Measurements from ENCODE around the gene HOXA9.
A peak's percentile ranks its signal among the peaks of the same experiment; 100 is the strongest.

Gene HOXA9

DNA sequence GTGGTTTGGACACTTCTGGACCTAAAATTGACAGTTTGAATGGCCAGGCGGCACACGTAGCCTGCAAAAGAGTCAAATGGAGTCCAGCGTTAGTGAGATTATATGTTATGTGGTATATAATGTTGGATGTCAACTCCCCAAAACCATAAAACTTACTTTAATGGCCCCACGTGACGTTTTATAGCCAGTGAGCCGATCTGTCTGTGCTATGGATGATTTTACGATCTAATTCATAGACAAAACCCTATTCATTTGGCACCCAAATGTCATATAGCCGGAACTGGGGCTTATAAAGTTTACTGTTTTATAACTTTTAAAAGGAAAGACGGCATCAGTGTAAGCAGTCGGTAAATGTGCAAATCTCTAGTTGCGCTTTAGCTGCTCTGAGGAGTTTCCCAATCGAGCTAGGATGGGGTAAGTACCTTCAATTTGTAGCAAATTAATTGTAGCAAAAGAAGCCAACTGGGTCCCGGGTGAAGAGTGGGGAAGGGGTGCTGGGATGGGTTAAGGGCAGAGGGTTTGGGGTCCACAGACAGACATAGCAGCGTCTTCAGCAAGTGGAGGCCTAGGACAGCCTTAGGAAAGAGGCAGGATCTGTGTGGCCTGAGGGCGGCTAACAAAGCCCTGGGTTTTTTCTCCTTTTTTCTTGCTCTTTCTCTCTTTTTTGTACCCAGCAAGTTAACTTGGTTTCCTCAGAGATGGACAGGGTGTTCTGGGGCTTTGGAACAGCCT is 25.0 kb downstream of the HOXA9 start:
- no peak for DNase-seq (ENCODE audit: low read depth)
- H3K4me3 ChIP-seq (ENCODE audit: control insufficient read depth, low read depth, low read length), result peak overlapping the region; percentile 4
- TF ChIP-seq, protein P1, sequence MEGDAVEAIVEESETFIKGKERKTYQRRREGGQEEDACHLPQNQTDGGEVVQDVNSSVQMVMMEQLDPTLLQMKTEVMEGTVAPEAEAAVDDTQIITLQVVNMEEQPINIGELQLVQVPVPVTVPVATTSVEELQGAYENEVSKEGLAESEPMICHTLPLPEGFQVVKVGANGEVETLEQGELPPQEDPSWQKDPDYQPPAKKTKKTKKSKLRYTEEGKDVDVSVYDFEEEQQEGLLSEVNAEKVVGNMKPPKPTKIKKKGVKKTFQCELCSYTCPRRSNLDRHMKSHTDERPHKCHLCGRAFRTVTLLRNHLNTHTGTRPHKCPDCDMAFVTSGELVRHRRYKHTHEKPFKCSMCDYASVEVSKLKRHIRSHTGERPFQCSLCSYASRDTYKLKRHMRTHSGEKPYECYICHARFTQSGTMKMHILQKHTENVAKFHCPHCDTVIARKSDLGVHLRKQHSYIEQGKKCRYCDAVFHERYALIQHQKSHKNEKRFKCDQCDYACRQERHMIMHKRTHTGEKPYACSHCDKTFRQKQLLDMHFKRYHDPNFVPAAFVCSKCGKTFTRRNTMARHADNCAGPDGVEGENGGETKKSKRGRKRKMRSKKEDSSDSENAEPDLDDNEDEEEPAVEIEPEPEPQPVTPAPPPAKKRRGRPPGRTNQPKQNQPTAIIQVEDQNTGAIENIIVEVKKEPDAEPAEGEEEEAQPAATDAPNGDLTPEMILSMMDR (conservative IDR thresholded peaks at IDR 0.05; ENCODE audit: control insufficient read depth, insufficient read depth, low read depth, low read length), result no peak

DNA sequence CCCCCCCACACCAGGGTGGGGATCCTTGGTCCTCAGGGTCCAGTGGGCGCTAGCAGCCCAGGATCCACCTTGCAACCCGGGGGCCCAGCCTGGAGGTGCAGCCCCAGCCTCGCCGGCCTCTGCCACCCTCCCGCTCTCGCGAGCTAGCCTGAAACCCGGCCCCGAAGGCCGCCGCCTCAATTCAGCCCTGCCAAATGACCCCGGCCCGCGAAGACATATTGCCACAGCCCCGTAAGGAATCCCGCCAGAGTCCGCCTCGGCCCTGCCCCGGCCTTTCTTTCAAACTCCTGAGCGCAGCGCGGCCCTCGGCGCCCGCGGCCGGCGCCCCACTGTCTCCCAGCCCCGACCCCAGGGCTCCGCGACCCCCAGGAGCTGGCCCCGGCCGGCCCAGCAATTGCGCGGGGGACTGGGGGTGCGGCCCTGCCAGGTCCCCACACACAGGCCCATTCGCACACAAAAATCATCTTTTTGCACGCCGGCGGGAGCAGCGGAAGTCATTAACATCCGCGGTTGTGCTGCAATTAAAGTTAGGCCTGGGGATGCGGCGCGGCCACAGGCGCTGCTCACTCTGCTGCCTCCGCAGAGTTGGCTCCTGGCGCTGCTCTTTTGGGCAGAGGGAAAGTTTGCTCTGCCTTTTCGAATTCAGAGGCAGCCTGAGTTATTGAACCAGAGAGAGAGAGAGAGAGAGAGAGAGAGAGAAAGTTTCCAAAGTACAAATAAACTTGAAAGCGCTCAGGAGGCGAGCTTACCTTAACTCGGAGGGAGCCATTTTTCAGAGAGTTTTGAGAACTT is 25.8 kb downstream of the HOXA9 start:
- TF ChIP-seq, protein P1 (conservative IDR thresholded peaks at IDR 0.05; ENCODE audit: control insufficient read depth, insufficient read depth, low read depth, low read length), result no peak
- no peak for DNase-seq (ENCODE audit: low read depth)
- H3K4me3 ChIP-seq (ENCODE audit: control insufficient read depth, low read depth, low read length), result peak overlapping the region; percentile 4

DNA sequence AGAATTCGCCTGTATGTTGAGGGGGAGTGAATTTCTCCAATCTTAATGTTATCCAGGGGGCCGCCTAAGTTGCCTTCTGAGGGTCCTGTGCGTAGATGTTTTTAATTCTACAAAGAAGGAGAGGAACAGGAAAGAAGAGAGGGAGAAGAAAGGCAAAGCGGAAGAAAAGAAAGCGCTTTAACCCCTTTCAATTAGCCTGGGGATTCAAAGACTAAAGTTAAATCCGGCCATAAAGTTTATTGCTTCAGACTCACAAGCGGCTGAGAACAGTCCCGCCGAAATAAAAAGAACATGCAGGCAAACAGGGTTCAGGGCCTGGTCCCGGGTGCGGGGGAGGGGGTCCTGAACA is 26.4 kb downstream of the HOXA9 start:
- TF ChIP-seq, protein P1 (conservative IDR thresholded peaks at IDR 0.05; ENCODE audit: control insufficient read depth, insufficient read depth, low read depth, low read length), result no peak
- no peak overlapping the region for H3K4me3 ChIP-seq (ENCODE audit: control insufficient read depth, low read depth, low read length)
- no peak for DNase-seq (ENCODE audit: low read depth)

DNA sequence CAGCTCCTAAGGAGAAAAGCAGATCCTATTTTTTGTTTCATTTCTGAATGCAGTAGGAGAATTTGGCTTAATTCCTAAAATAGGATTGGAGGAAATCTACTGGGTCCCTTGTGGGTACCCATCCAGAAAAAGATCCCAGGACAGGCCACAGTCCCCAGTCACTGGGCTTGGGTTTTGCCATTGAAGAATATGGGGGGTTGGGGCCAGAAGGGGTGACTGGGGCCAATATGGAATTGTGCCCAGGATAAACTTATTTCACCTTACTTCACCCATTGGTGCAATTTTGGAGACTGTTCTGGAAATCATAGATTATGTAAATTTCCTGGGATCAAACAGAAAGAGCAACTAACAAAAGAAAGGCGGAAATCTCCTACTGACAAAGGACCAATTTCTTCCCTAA is 26.9 kb downstream of the HOXA9 start:
- no peak for DNase-seq (ENCODE audit: low read depth)
- TF ChIP-seq, protein P1 (conservative IDR thresholded peaks at IDR 0.05; ENCODE audit: control insufficient read depth, insufficient read depth, low read depth, low read length), result no peak
- no peak overlapping the region for H3K4me3 ChIP-seq (ENCODE audit: control insufficient read depth, low read depth, low read length)

DNA sequence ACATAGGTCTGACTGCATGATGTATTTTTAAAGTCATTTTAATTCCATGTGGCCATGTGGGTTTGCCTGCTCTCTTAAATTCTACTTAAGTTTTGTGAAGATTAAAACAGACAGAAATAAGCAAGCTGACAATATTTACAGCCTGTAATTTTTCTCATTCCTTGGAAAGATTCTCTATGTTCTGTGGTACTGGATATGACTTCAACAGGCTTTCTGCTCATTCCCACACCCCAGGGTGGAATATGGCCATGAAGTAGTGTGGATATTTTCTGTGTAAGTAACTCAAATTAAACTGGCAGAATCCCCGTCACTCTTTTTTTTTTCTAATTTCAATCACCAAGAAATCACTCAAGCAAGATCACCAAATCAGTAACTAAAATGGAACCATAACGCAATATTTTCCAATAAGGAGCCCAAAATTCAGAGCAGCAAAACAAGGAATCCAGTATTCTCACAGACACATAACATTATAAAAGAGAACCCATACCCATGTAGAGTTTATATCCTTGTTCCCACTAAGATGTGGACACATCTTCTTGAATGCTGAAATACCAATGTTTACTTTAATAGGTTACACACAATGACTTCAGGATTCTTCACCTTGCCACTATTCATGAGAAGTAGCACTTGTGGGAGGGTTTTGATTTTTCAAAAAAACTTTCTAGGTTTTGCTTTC is 27.6 kb downstream of the HOXA9 start:
- TF ChIP-seq, protein P1 (conservative IDR thresholded peaks at IDR 0.05; ENCODE audit: control insufficient read depth, insufficient read depth, low read depth, low read length), result no peak
- no peak overlapping the region for H3K4me3 ChIP-seq (ENCODE audit: control insufficient read depth, low read depth, low read length)
- DNase-seq (ENCODE audit: low read depth), result no peak

DNA sequence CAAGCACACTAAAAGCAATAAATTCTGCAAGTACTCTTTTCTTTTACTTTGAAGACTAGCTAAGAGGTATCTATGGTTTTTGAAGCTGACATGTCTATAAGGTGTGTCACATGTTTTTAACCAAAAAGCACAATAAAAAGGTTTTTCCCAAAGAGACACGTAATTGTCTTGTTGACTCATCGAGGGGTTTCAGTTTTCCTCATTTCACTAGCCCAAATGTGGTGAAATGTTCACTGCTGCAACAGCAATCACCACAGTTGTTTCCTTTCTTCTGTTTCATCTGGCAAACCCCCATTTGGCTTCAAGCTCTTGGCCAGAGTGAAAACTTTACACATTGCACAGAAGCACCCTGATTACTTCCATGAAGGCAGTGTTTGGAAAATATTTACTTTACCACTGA is 30.9 kb downstream of the HOXA9 start:
- TF ChIP-seq, protein P1 (conservative IDR thresholded peaks at IDR 0.05; ENCODE audit: control insufficient read depth, insufficient read depth, low read depth, low read length), result no peak
- peak; percentile 99 for DNase-seq (ENCODE audit: low read depth)
- no peak overlapping the region for H3K4me3 ChIP-seq (ENCODE audit: control insufficient read depth, low read depth, low read length)

Measured in fibroblast of mammary gland (primary cell).